DMS114 treated with DMSO at 0.1 percent for 48 hours (cell line): Measurements from ENCODE around the gene CALU.

Experiments used
- DNase-seq: peaks from one replicate; lab custom pipeline; 2025; ENCODE audit not compliant: unreplicated experiment; lab: John Stamatoyannopoulos, UW

Gene CALU

GRCh38 chr7:128809363-128809762, 70.2 kb downstream of the CALU start:
- no peak for DNase-seq

- DNase-seq, result no peak
Observed at GRCh38 chr7:128810473-128810872, 71.3 kb downstream of the CALU start.

GRCh38 chr7:128810997-128811396, 71.8 kb downstream of the CALU start:
- DNase-seq, result no peak

GRCh38 chr7:128811631-128812430, 72.7 kb downstream of the CALU start:
- DNase-seq, result no peak

GRCh38 chr7:128812514-128813168, 73.5 kb downstream of the CALU start:
- DNase-seq, result no peak

- DNase-seq, result no peak
Observed at GRCh38 chr7:128814499-128814898, 75.3 kb downstream of the CALU start.

GRCh38 chr7:128815289-128815942, 76.3 kb downstream of the CALU start:
- DNase-seq, result no peak

- no peak for DNase-seq
Observed at GRCh38 chr7:128818694-128819093, 79.5 kb downstream of the CALU start.
